B cell (primary cell): ENCODE data around the gene IER5L.

ENCODE experiments used
- CTCF ChIP-seq: fragments of 200-600 bp; IDR thresholded peaks from one replicate; pipeline ENCODE4 v1.8.0; 2022; ENCODE audit warnings: antibody characterized with exemption, mild to moderate bottlenecking
- EZH2 ChIP-seq: IDR thresholded peaks from 2 replicates; pipeline ENCODE4 v1.6.1; 2012; ENCODE audit warnings: borderline replicate concordance, low read depth, mild to moderate bottlenecking, moderate library complexity, low read length; ENCODE audit not compliant: insufficient read depth, poor library complexity, severe bottlenecking

DNA sequence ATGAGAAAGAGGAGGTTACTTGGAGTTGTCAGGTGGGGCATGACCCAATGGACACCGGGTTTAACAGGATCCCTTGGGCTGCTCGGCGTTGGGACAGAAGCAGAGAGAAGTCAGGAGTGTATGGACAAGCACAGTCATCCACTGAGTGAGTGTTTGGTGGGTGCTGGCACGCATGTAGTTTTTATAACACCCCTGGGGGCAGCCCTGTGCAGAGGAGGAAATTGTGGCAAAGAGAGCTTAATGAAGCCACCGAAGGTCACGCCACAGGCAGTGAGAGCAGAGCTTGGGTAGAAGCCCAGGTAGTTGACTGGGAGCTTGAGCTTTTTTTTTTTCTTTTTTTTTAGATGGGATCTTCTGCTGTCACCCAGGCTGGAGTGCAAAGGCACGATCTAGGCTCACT is 43.2 kb upstream of the IER5L start:
- TF ChIP-seq EZH2: no peak
- no peak for TF ChIP-seq CTCF
